GM10248 (cell line): ENCODE data around the gene RAP1GDS1.

Source experiments
- CTCF ChIA-PET: fragments of 300-600 bp; sonication (Branson Sonifier 250); formaldehyde crosslinking; extraction: SDS; loops from one replicate; lab custom pipeline; 2021; ENCODE audit warnings: antibody characterized with exemption; lab: Yijun Ruan, JAX
- POLR2A ChIA-PET: fragments of 350-650 bp; sonication (Branson Sonifier 250); formaldehyde crosslinking; extraction: SDS; loops from one replicate; lab custom pipeline; 2020; ENCODE audit warnings: antibody characterized with exemption; lab: Yijun Ruan, JAX
- DNase-seq: peaks from one replicate; pipeline ENCODE4 v3.0.0; 2012; ENCODE audit errors: extremely low spot score
- TF ChIP-seq, protein P1 (sequence below): IDR thresholded peaks from 2 replicates; pipeline ENCODE4 v1.5.1; 2012; ENCODE audit warnings: mild to moderate bottlenecking, low read depth; ENCODE audit errors: extremely low read depth, missing control alignments, control extremely low read depth

Gene RAP1GDS1

DNA sequence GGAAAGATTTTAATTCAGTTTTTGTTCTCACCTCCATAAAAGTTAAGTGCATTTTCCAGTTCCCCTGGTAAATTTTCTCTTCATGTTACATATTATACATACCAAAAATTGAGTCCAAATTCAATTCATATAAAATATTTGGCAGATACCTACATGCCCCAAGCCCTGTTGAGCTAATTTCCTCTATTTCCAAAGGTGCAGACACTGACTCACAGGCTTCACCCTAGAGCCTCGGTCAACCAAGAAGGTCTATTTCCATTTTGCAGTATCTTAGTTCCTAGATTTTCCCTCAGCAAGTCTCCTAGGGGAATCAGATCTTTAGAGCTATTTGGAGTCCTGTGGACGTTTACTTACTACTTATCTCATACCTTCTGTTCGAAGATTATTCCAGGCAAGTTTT is 222.8 kb downstream of the RAP1GDS1 start:
- TF ChIP-seq, protein P1, sequence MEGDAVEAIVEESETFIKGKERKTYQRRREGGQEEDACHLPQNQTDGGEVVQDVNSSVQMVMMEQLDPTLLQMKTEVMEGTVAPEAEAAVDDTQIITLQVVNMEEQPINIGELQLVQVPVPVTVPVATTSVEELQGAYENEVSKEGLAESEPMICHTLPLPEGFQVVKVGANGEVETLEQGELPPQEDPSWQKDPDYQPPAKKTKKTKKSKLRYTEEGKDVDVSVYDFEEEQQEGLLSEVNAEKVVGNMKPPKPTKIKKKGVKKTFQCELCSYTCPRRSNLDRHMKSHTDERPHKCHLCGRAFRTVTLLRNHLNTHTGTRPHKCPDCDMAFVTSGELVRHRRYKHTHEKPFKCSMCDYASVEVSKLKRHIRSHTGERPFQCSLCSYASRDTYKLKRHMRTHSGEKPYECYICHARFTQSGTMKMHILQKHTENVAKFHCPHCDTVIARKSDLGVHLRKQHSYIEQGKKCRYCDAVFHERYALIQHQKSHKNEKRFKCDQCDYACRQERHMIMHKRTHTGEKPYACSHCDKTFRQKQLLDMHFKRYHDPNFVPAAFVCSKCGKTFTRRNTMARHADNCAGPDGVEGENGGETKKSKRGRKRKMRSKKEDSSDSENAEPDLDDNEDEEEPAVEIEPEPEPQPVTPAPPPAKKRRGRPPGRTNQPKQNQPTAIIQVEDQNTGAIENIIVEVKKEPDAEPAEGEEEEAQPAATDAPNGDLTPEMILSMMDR = no peak
- POLR2A ChIA-PET = no interaction called here
- DNase-seq = no peak
- CTCF ChIA-PET = interaction anchor here (1.0 to 4.6 kb wide), 3 partner anchors 12 to 45 kb away, joined by 3 to 37 read pairs (median 7); no protein-coding TSS in a partner anchor

DNA sequence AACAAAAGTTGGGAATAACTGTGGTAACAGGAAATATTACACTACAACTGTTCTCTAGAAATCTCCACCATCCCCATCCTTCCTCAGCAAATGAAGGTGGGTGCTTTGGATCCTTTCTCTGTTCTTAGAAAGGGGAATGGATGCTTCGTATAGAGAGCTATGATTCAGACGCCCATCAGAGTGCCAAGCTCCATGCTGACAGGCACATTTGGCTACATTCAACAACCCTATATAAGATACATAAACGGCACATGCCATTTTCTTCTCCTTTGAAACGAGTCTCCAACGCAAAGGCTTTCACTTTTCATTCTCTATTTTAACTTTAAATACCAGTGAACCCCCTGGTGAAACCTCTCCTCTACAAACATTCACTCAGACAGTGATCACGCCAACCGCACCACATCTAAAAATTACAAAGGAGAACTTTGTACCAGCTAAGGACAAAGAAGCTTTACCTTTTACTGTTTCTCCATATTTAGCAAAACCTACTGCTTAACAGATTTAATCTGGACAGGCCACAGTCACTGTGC is 224.7 kb downstream of the RAP1GDS1 start:
- POLR2A ChIA-PET = no interaction called here
- DNase-seq = no peak
- TF ChIP-seq, protein P1 = no peak
- CTCF ChIA-PET = interaction anchor here (1.5 to 2.1 kb wide), 2 partner anchors 10 to 18 kb away, joined by 5 to 7 read pairs; no protein-coding TSS in a partner anchor

DNA sequence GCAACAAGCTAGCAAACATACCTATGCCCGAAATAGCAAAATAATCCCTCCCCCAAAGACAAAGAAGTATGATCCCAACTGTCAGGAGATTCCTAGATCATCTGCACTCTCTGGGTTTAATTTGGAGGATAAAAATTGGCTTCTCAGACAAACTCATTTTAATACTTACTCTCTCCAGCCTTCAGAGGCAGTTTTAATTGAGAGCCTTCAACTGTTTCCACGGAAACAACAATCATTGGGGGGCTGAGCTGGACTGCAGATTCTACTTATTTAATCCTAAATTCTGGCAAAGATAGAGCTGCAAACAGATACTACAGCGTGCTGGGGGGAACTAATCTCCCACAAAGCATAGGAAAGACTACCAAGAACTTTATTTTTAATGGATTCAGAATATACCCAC is 229.1 kb downstream of the RAP1GDS1 start:
- no peak for DNase-seq
- ChIA-PET CTCF (interaction anchor here (1.2 to 1.3 kb wide), 2 partner anchors 11 to 12 kb away, joined by 3 read pairs; no protein-coding TSS in a partner anchor), POLR2A (no interaction called here)
- TF ChIP-seq, protein P1 = no peak

DNA sequence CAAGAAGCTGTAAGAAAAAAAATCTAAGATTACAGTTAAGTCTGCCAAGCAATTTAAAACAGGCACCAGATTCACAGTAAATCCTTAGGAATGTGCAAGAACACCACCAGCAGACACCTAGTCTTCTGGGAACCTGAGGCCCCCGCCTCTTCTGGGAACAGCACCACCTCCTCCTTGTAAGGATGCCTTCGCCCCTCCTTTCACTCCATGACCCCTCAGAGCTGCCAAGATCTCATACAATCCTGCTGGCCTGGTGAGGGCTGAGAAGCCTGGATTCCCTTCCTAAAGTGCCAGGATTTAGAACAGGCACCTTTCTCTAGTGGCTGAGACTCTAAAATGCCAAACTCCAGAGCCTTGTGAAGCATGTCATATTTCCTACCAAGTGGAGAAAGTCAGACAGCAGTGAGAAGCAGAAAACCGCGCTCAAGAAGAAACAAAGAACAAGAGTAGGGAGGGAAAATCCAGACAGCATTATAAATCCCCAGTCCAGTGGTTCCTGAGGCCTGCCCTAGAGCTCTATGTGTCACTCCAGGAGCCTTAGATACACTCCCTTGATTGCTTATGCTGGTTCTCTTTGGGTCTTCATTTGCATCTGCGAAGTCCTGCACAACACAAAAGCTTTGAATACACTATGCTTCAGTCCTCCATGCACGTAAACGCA is 230.8 kb downstream of the RAP1GDS1 start:
- DNase-seq = no peak
- TF ChIP-seq, protein P1 = no peak
- CTCF ChIA-PET = interaction anchor here (1.1 to 4.8 kb wide), 3 partner anchors 9 to 24 kb away, joined by 3 to 14 read pairs (median 4); no protein-coding TSS in a partner anchor
- POLR2A ChIA-PET = no interaction called here

- CTCF ChIA-PET = interaction anchor here (4.8 kb wide), 1 partner anchor 25 kb away, joined by 14 read pairs; no protein-coding TSS in a partner anchor
- peak; percentile 35 for DNase-seq
- POLR2A ChIA-PET = no interaction called here
- TF ChIP-seq, protein P1 = no peak
Observed at GRCh38 chr4:98493296-98493695, 232.1 kb downstream of the RAP1GDS1 start.
